Trophoblast cell (in vitro differentiated cells and primary cell): ENCODE results near the gene SHE.

Experiments
- DNase-seq, 2 donors: peaks; one replicate each; pipeline ENCODE4 v3.0.0-alpha.2; 2016
- H2AFZ ChIP-seq: 2 replicates; pipeline ENCODE4 v1.6.1; 2013; ENCODE audit warnings: low read length, moderate library complexity, mild to moderate bottlenecking; ENCODE audit not compliant: insufficient read depth, poor library complexity
- H2AK5ac ChIP-seq: 2 replicates; pipeline ENCODE4 v1.6.1; 2013; ENCODE audit warnings: mild to moderate bottlenecking, low read length
- H2BK120ac ChIP-seq: 2 replicates; pipeline ENCODE4 v1.6.1; 2013; ENCODE audit warnings: low read length, mild to moderate bottlenecking, moderate library complexity; ENCODE audit not compliant: insufficient read depth, poor library complexity
- H2BK12ac ChIP-seq: 2 replicates; pipeline ENCODE4 v1.6.1; 2013; ENCODE audit warnings: mild to moderate bottlenecking, low read length, moderate library complexity
- H2BK5ac ChIP-seq: 2 replicates; pipeline ENCODE4 v1.6.1; 2013; ENCODE audit warnings: low read length, low read depth, moderate library complexity, mild to moderate bottlenecking; ENCODE audit not compliant: poor library complexity
- H3K14ac ChIP-seq: 2 replicates; pipeline ENCODE4 v1.6.1; 2013; ENCODE audit warnings: mild to moderate bottlenecking, low read length
- H3K18ac ChIP-seq: 2 replicates; pipeline ENCODE4 v1.6.1; 2013; ENCODE audit warnings: mild to moderate bottlenecking, low read length
- H3K23ac ChIP-seq: 2 replicates; pipeline ENCODE4 v1.6.1; 2013; ENCODE audit warnings: low read length
- H3K27ac ChIP-seq: 2 replicates; pipeline ENCODE4 v1.5.1; 2013; ENCODE audit warnings: low read depth, mild to moderate bottlenecking, inconsistent platforms, low read length, moderate library complexity
- H3K27me3 ChIP-seq: 2 replicates; pipeline ENCODE4 v1.6.1; 2013; ENCODE audit warnings: inconsistent platforms, mild to moderate bottlenecking, low read length, moderate library complexity; ENCODE audit not compliant: insufficient read depth
- H3K36me3 ChIP-seq, 2 experiments: 1 replicate in 1 of 2; 2 replicates in 1 of 2; pipeline ENCODE4 v1.6.1; 2013; ENCODE audit warnings: low read length in 2 of 2, mild to moderate bottlenecking in 2 of 2, moderate library complexity in 1 of 2; ENCODE audit not compliant: insufficient read depth in 2 of 2, control insufficient read depth in 1 of 2
- H3K4ac ChIP-seq: 2 replicates; pipeline ENCODE4 v1.6.1; 2013; ENCODE audit warnings: low read depth, mild to moderate bottlenecking, low read length, moderate library complexity
- H3K4me1 ChIP-seq, 2 experiments: 1 replicate in 1 of 2; 2 replicates in 1 of 2; pipeline ENCODE4 v1.6.1; 2013; ENCODE audit warnings: low read length in 2 of 2, mild to moderate bottlenecking in 2 of 2, moderate library complexity in 1 of 2; ENCODE audit not compliant: insufficient read depth in 2 of 2, control insufficient read depth in 1 of 2
- H3K4me2 ChIP-seq: 2 replicates; pipeline ENCODE4 v1.6.1; 2013; ENCODE audit warnings: inconsistent platforms, mild to moderate bottlenecking, low read length, moderate library complexity
- H3K4me3 ChIP-seq: 2 replicates; pipeline ENCODE4 v1.5.1; 2013; ENCODE audit warnings: mild to moderate bottlenecking, low read depth, low read length, inconsistent platforms
- H3K79me1 ChIP-seq: one replicate; pipeline ENCODE4 v1.6.1; 2013; ENCODE audit warnings: low read length
- H3K79me2 ChIP-seq: 2 replicates; pipeline ENCODE4 v1.6.1; 2013; ENCODE audit warnings: low read length, mild to moderate bottlenecking; ENCODE audit not compliant: control insufficient read depth, insufficient read depth, poor library complexity
- H3K9ac ChIP-seq: 2 replicates; pipeline ENCODE4 v1.6.1; 2013; ENCODE audit warnings: mild to moderate bottlenecking, low read length
- H3K9me3 ChIP-seq: 2 replicates; pipeline ENCODE4 v1.6.1; 2013; ENCODE audit warnings: low read depth, mild to moderate bottlenecking, control low read depth, inconsistent platforms, low read length; ENCODE audit not compliant: insufficient read depth
- H4K12ac ChIP-seq: 2 replicates; pipeline ENCODE4 v1.6.1; 2013; ENCODE audit warnings: low read depth, mild to moderate bottlenecking, low read length, moderate library complexity
- H4K8ac ChIP-seq: 2 replicates; pipeline ENCODE4 v1.6.1; 2013; ENCODE audit warnings: low read depth, mild to moderate bottlenecking, low read length, moderate library complexity
- H4K91ac ChIP-seq: one replicate; pipeline ENCODE4 v1.6.1; 2013; ENCODE audit warnings: low read depth, mild to moderate bottlenecking, low read length, moderate library complexity
- WGBS: extraction: QIAGEN DNeasy Blood & Tissue Kit; methylation state at CpG from one replicate; pipeline ENCODE4 v1.1.7; 2013; ENCODE audit warnings: missing lambda C conversion rate; ENCODE audit not compliant: insufficient read length, insufficient coverage; ENCODE audit errors: extremely low coverage; 5-methylcytosine and 5-hydroxymethylcytosine counted together

SHE gene

DNA sequence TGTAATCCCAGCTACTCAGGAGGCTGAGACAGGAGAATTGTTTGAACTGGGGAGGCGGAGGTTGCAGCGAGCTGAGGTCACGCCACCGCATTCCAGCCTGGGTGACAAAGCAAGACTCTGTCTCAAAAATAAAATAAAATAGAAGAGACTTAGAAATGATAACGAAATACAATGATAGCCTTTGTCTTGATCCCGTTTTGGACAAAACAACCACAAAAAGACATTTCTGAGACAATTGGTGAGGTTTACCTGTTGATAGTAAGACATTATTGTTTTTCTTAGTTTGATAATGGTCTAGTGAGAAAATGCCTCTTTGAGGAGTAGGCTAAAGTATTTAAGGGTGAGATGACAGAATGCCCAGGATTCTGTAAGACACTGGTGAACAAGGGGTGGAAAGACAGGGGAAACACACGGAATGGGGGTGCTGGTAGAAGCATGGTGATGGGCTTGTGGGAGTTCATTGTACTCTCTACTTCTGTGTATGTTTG is 11.9 kb upstream of the SHE start:
- no peak overlapping the region for H2BK5ac ChIP-seq
- no peak overlapping the region for H3K23ac ChIP-seq
- no peaks in the 10 kb centered on the region for H3K36me3 ChIP-seq
- no peak overlapping the region for H4K8ac ChIP-seq
- no peak overlapping the region for H2BK12ac ChIP-seq
- H3K79me2 ChIP-seq: no peaks in the 10 kb centered on the region
- peaks cover 1% of the 10 kb centered on the region for H3K9me3 ChIP-seq
- H3K4me1 ChIP-seq: no peaks in the 10 kb centered on the region
- WGBS: no CpG with 5 or more reads among the region's 7 CpGs
- no peak overlapping the region for H3K4me3 ChIP-seq
- no peaks in the 10 kb centered on the region for H3K79me1 ChIP-seq
- H3K27me3 ChIP-seq: no peaks in the 10 kb centered on the region
- H4K91ac ChIP-seq: no peak overlapping the region
- H3K27ac ChIP-seq: no peak overlapping the region
- DNase-seq: no peak
- no peak overlapping the region for H2BK120ac ChIP-seq
- H2AK5ac ChIP-seq: no peak overlapping the region
- no peak overlapping the region for H3K4ac ChIP-seq
- H4K12ac ChIP-seq: no peak overlapping the region
- no peak overlapping the region for H2AFZ ChIP-seq
- H3K9ac ChIP-seq: no peak overlapping the region
- H3K18ac ChIP-seq: no peak overlapping the region
- no peak overlapping the region for H3K14ac ChIP-seq
- no peak overlapping the region for H3K4me2 ChIP-seq

DNA sequence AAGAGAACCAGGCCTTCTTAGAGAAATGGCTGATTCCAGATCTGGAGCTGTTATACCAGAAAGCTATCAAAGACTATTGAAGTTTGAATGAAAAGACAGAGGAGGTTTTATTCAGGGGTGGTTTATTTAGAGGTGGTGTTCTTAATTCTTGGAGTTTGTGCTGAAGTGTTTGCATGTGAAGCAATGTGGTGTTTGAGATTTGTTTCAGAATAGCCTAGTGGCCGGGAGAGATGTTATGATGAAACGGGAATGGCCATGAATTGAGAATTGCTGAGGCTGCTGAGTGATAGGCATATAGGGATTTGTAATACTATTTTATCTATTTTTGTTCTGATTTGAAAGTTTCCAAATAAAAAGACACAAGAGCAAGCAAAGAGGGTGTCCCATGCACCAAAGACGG is 10.5 kb upstream of the SHE start:
- DNase-seq: no peak
- Histone ChIP-seq H2AK5ac (no peak overlapping the region), H4K12ac (no peak overlapping the region), H2BK12ac (no peak overlapping the region), H4K91ac (no peak overlapping the region), H4K8ac (no peak overlapping the region), H3K4me3 (no peak overlapping the region), H3K27ac (no peak overlapping the region), H3K9ac (no peak overlapping the region), H2BK120ac (no peak overlapping the region), H3K23ac (no peak overlapping the region), H3K27me3 (no peaks in the 10 kb centered on the region), H3K4ac (no peak overlapping the region), H3K9me3 (peaks cover 1% of the 10 kb centered on the region), H3K4me2 (no peak overlapping the region), H3K4me1 (no peaks in the 10 kb centered on the region), H3K79me2 (no peaks in the 10 kb centered on the region), H2BK5ac (no peak overlapping the region), H3K14ac (no peak overlapping the region), H3K36me3 (no peaks in the 10 kb centered on the region), H2AFZ (no peak overlapping the region), H3K18ac (no peak overlapping the region), H3K79me1 (no peaks in the 10 kb centered on the region)
- no CpG with 5 or more reads among the region's 3 CpGs for WGBS

DNA sequence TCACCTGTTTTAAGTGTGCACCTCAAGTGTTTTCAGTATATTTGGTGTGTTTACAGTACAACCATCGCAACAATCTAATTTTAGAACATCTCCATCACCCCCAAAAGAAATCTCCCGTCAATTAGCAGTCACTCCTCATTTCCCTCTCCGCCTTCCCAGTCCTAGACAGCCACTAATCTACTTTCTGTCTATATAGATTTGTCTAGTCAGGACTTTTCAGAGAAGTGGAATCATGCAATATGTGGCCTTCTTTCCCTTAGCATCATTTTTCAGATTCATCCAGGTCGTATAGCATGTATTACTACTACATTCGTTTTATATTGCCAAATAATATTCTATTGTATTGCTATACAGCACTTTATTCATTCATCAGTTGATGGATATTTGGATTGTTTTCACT is 1.7 kb upstream of the SHE start:
- Histone ChIP-seq H3K4me1 (peaks cover 8 to 13% of the 10 kb centered on the region in 2 experiments), H2AFZ (no peak overlapping the region), H3K9me3 (peaks cover 12% of the 10 kb centered on the region), H3K4me2 (no peak overlapping the region), H4K8ac (no peak overlapping the region), H3K14ac (no peak overlapping the region), H2BK12ac (no peak overlapping the region), H3K4ac (no peak overlapping the region), H3K79me1 (no peaks in the 10 kb centered on the region), H3K23ac (no peak overlapping the region), H2BK120ac (no peak overlapping the region), H3K36me3 (no peaks in the 10 kb centered on the region), H3K9ac (no peak overlapping the region), H3K4me3 (no peak overlapping the region), H3K27me3 (peaks cover 46% of the 10 kb centered on the region), H2BK5ac (no peak overlapping the region), H3K18ac (no peak overlapping the region), H2AK5ac (no peak overlapping the region), H4K91ac (no peak overlapping the region), H4K12ac (no peak overlapping the region), H3K27ac (no peak overlapping the region), H3K79me2 (no peaks in the 10 kb centered on the region)
- WGBS: no CpG with 5 or more reads among the region's 5 CpGs
- DNase-seq: no peak

DNA sequence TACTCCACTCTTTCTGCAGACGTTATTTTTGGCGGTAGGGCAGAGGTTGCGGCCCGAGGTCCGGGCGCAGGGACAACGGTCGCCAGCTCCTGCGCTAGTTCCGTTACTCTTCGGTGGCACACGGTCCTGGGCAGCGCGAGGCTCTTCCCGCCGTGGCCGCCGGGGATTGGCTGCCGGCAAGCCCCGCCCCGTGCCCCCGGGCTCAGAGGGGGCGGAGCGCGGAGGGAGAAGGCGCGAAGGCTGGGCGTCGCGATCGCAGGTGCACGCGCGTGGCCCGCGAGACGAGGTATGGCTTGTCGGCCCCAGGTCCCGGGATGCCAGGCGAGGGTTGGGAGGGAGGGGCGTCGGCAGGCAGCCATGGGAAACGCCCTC is 518 bp upstream of the SHE start:
- no peak overlapping the region for H3K18ac ChIP-seq
- H3K27me3 ChIP-seq: peaks cover 46% of the 10 kb centered on the region
- peaks cover 12% of the 10 kb centered on the region for H3K9me3 ChIP-seq
- no peak overlapping the region for H2BK5ac ChIP-seq
- H3K4me3 ChIP-seq: no peak overlapping the region
- H4K8ac ChIP-seq: no peak overlapping the region
- H3K36me3 ChIP-seq: no peaks in the 10 kb centered on the region
- no peak overlapping the region for H4K12ac ChIP-seq
- no peak overlapping the region for H3K4ac ChIP-seq
- no peaks in the 10 kb centered on the region for H3K79me2 ChIP-seq
- H2AFZ ChIP-seq: peak overlapping the region; percentile 25
- no peak overlapping the region for H3K4me2 ChIP-seq
- H3K9ac ChIP-seq: no peak overlapping the region
- H3K27ac ChIP-seq: no peak overlapping the region
- no peak overlapping the region for H3K23ac ChIP-seq
- peaks cover 8 to 13% of the 10 kb centered on the region in 2 experiments for H3K4me1 ChIP-seq
- WGBS: no CpG with 5 or more reads among the region's 43 CpGs
- H2AK5ac ChIP-seq: no peak overlapping the region
- H2BK12ac ChIP-seq: no peak overlapping the region
- H3K79me1 ChIP-seq: no peaks in the 10 kb centered on the region
- no peak overlapping the region for H4K91ac ChIP-seq
- no peak overlapping the region for H2BK120ac ChIP-seq
- H3K14ac ChIP-seq: no peak overlapping the region
- no peak for DNase-seq
